ENCODE measurements around the gene ATP2B1. TPM values are rescaled to one million over a fixed set of nuclear protein-coding genes. Genes with fewer than 3 reads are reported as not detected.

Gene ATP2B1
- total and polyA plus RNA-seq, 2 donors: 16.2 to 35.8 TPM

GRCh38 chr12:89748791-89749190, 40.2 kb upstream of the ATP2B1 start:
- H3K4me3 ChIP-seq (ENCODE audit: low read length in 2 of 2): no peak overlapping the region
- H3K9me3 ChIP-seq (ENCODE audit: control insufficient read depth in 2 of 2, insufficient read depth in 1 of 2, low read length in 1 of 2): peaks cover 0 to 1% of the 10 kb centered on the region in 2 donors
- no peaks in the 10 kb centered on the region for H3K4me1 ChIP-seq (ENCODE audit: control insufficient read depth in 2 of 2, insufficient read depth in 2 of 2, low read length in 2 of 2)
- H3K27me3 ChIP-seq (ENCODE audit: control insufficient read depth in 2 of 2, insufficient read depth in 1 of 2, low read length in 1 of 2): no peaks in the 10 kb centered on the region
- no peak overlapping the region for H3K27ac ChIP-seq (ENCODE audit: low read depth in 1 of 2, low read length in 1 of 2)
- DNase-seq (ENCODE audit: low read depth in 6 of 9, low spot score in 9 of 9): no peak
- no peaks in the 10 kb centered on the region for H3K36me3 ChIP-seq (ENCODE audit: control insufficient read depth in 2 of 2, insufficient read depth in 2 of 2, low read length in 1 of 2)
- WGBS: 99% methylated on average over 1 of the region's 1 CpG

GRCh38 chr12:89745286-89745685, 36.6 kb upstream of the ATP2B1 start:
- no peak for DNase-seq (ENCODE audit: low read depth in 6 of 9, low spot score in 9 of 9)
- H3K9me3 ChIP-seq (ENCODE audit: control insufficient read depth in 2 of 2, insufficient read depth in 1 of 2, low read length in 1 of 2): no peaks in the 10 kb centered on the region
- H3K4me1 ChIP-seq (ENCODE audit: control insufficient read depth in 2 of 2, insufficient read depth in 2 of 2, low read length in 2 of 2): no peaks in the 10 kb centered on the region
- H3K27me3 ChIP-seq (ENCODE audit: control insufficient read depth in 2 of 2, insufficient read depth in 1 of 2, low read length in 1 of 2): no peaks in the 10 kb centered on the region
- no peak overlapping the region for H3K4me3 ChIP-seq (ENCODE audit: low read length in 2 of 2)
- no peaks in the 10 kb centered on the region for H3K36me3 ChIP-seq (ENCODE audit: control insufficient read depth in 2 of 2, insufficient read depth in 2 of 2, low read length in 1 of 2)
- 98% methylated on average over 2 of the region's 2 CpGs for WGBS
- no peak overlapping the region for H3K27ac ChIP-seq (ENCODE audit: low read depth in 1 of 2, low read length in 1 of 2)

GRCh38 chr12:89742337-89743022, 33.8 kb upstream of the ATP2B1 start:
- WGBS: 93% methylated on average over 2 of the region's 2 CpGs
- H3K4me1 ChIP-seq (ENCODE audit: control insufficient read depth in 2 of 2, insufficient read depth in 2 of 2, low read length in 2 of 2): no peaks in the 10 kb centered on the region
- H3K27me3 ChIP-seq (ENCODE audit: control insufficient read depth in 2 of 2, insufficient read depth in 1 of 2, low read length in 1 of 2): no peaks in the 10 kb centered on the region
- H3K4me3 ChIP-seq (ENCODE audit: low read length in 2 of 2): no peak overlapping the region
- H3K27ac ChIP-seq (ENCODE audit: low read depth in 1 of 2, low read length in 1 of 2): no peak overlapping the region
- H3K9me3 ChIP-seq (ENCODE audit: control insufficient read depth in 2 of 2, insufficient read depth in 1 of 2, low read length in 1 of 2): no peaks in the 10 kb centered on the region
- no peaks in the 10 kb centered on the region for H3K36me3 ChIP-seq (ENCODE audit: control insufficient read depth in 2 of 2, insufficient read depth in 2 of 2, low read length in 1 of 2)
- no peak for DNase-seq (ENCODE audit: low read depth in 6 of 9, low spot score in 9 of 9)

- no peak for DNase-seq (ENCODE audit: low read depth in 6 of 9, low spot score in 9 of 9)
- WGBS: 98% methylated on average over 2 of the region's 2 CpGs
These were observed 32.3 kb upstream of the ATP2B1 start for GRCh38 chr12:89740943-89741342.

GRCh38 chr12:89736995-89737394, 28.4 kb upstream of the ATP2B1 start:
- 72% methylated on average over 1 of the region's 1 CpG for WGBS
- Histone ChIP-seq H3K9me3 (ENCODE audit: control insufficient read depth in 2 of 2, insufficient read depth in 1 of 2, low read length in 1 of 2) (no peaks in the 10 kb centered on the region), H3K27ac (ENCODE audit: low read depth in 1 of 2, low read length in 1 of 2) (no peak overlapping the region), H3K27me3 (ENCODE audit: control insufficient read depth in 2 of 2, insufficient read depth in 1 of 2, low read length in 1 of 2) (no peaks in the 10 kb centered on the region), H3K4me1 (ENCODE audit: control insufficient read depth in 2 of 2, insufficient read depth in 2 of 2, low read length in 2 of 2) (peaks cover 0 to 3% of the 10 kb centered on the region in 2 donors), H3K36me3 (ENCODE audit: control insufficient read depth in 2 of 2, insufficient read depth in 2 of 2, low read length in 1 of 2) (no peaks in the 10 kb centered on the region), H3K4me3 (ENCODE audit: low read length in 2 of 2) (no peak overlapping the region)
- DNase-seq (ENCODE audit: low read depth in 6 of 9, low spot score in 9 of 9): no peak

More at GRCh38 chr12:89740943-89741342, 32.3 kb upstream of the ATP2B1 start:
- Histone ChIP-seq H3K9me3 (ENCODE audit: control insufficient read depth in 2 of 2, insufficient read depth in 1 of 2, low read length in 1 of 2) (no peaks in the 10 kb centered on the region), H3K4me1 (ENCODE audit: control insufficient read depth in 2 of 2, insufficient read depth in 2 of 2, low read length in 2 of 2) (no peaks in the 10 kb centered on the region), H3K4me3 (ENCODE audit: low read length in 2 of 2) (no peak overlapping the region), H3K27me3 (ENCODE audit: control insufficient read depth in 2 of 2, insufficient read depth in 1 of 2, low read length in 1 of 2) (no peaks in the 10 kb centered on the region), H3K27ac (ENCODE audit: low read depth in 1 of 2, low read length in 1 of 2) (no peak overlapping the region), H3K36me3 (ENCODE audit: control insufficient read depth in 2 of 2, insufficient read depth in 2 of 2, low read length in 1 of 2) (no peaks in the 10 kb centered on the region)

- H3K4me3 ChIP-seq (ENCODE audit: low read length in 2 of 2): no peak overlapping the region
- DNase-seq (ENCODE audit: low read depth in 6 of 9, low spot score in 9 of 9): peak in 3 of 9 donors; percentile 19 to 61 (median 30)
- no peaks in the 10 kb centered on the region for H3K36me3 ChIP-seq (ENCODE audit: control insufficient read depth in 2 of 2, insufficient read depth in 2 of 2, low read length in 1 of 2)
- H3K27me3 ChIP-seq (ENCODE audit: control insufficient read depth in 2 of 2, insufficient read depth in 1 of 2, low read length in 1 of 2): no peaks in the 10 kb centered on the region
- H3K4me1 ChIP-seq (ENCODE audit: control insufficient read depth in 2 of 2, insufficient read depth in 2 of 2, low read length in 2 of 2): peaks cover 0 to 3% of the 10 kb centered on the region in 2 donors
- no peaks in the 10 kb centered on the region for H3K9me3 ChIP-seq (ENCODE audit: control insufficient read depth in 2 of 2, insufficient read depth in 1 of 2, low read length in 1 of 2)
- no peak overlapping the region for H3K27ac ChIP-seq (ENCODE audit: low read depth in 1 of 2, low read length in 1 of 2)
- 13% methylated on average over 5 of the region's 5 CpGs for WGBS
These were observed 25.1 kb upstream of the ATP2B1 start for GRCh38 chr12:89733579-89734201.

- Histone ChIP-seq H3K4me3 (ENCODE audit: low read length in 2 of 2) (no peak overlapping the region), H3K9me3 (ENCODE audit: control insufficient read depth in 2 of 2, insufficient read depth in 1 of 2, low read length in 1 of 2) (no peaks in the 10 kb centered on the region), H3K27ac (ENCODE audit: low read depth in 1 of 2, low read length in 1 of 2) (no peak overlapping the region), H3K27me3 (ENCODE audit: control insufficient read depth in 2 of 2, insufficient read depth in 1 of 2, low read length in 1 of 2) (no peaks in the 10 kb centered on the region), H3K36me3 (ENCODE audit: control insufficient read depth in 2 of 2, insufficient read depth in 2 of 2, low read length in 1 of 2) (no peaks in the 10 kb centered on the region), H3K4me1 (ENCODE audit: control insufficient read depth in 2 of 2, insufficient read depth in 2 of 2, low read length in 2 of 2) (peaks cover 0 to 3% of the 10 kb centered on the region in 2 donors)
- DNase-seq (ENCODE audit: low read depth in 6 of 9, low spot score in 9 of 9): no peak
- WGBS: 95% methylated on average over 2 of the region's 2 CpGs
These were observed 23.9 kb upstream of the ATP2B1 start for GRCh38 chr12:89732522-89732921.

DNA sequence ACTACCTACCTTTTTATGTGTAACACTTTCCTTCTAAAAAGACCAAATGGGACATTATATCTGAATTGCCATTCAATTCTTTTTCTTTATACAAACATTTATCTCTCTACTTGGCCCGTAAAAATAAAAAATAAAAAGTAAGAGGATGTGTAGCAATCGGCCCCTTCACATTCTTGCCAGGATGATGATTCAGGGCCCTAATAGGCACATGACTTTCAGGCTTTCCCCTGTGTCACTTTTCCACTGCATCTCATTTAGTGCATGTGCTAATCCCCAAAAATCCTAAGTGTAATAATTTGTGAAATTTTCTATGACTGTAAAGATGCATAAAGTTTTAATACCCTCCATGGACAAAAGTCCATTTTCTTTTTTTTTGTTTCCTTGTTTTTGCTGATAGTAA, 23.0 kb upstream of the ATP2B1 start:
- H3K27ac ChIP-seq (ENCODE audit: low read depth in 1 of 2, low read length in 1 of 2): no peak overlapping the region
- no peak for DNase-seq (ENCODE audit: low read depth in 6 of 9, low spot score in 9 of 9)
- WGBS: 95% methylated on average over 2 of the region's 2 CpGs

GRCh38 chr12:89731089-89731488, 22.5 kb upstream of the ATP2B1 start:
- 93% methylated on average over 3 of the region's 3 CpGs for WGBS
- H3K4me1 ChIP-seq (ENCODE audit: control insufficient read depth in 2 of 2, insufficient read depth in 2 of 2, low read length in 2 of 2): peaks cover 0 to 3% of the 10 kb centered on the region in 2 donors
- H3K27ac ChIP-seq (ENCODE audit: low read depth in 1 of 2, low read length in 1 of 2): no peak overlapping the region
- no peaks in the 10 kb centered on the region for H3K36me3 ChIP-seq (ENCODE audit: control insufficient read depth in 2 of 2, insufficient read depth in 2 of 2, low read length in 1 of 2)
- H3K4me3 ChIP-seq (ENCODE audit: low read length in 2 of 2): no peak overlapping the region
- no peaks in the 10 kb centered on the region for H3K9me3 ChIP-seq (ENCODE audit: control insufficient read depth in 2 of 2, insufficient read depth in 1 of 2, low read length in 1 of 2)
- no peak for DNase-seq (ENCODE audit: low read depth in 6 of 9, low spot score in 9 of 9)
- no peaks in the 10 kb centered on the region for H3K27me3 ChIP-seq (ENCODE audit: control insufficient read depth in 2 of 2, insufficient read depth in 1 of 2, low read length in 1 of 2)

More for the DNA sequence above, 23.0 kb upstream of the ATP2B1 start:
- H3K4me3 ChIP-seq (ENCODE audit: low read length in 2 of 2): no peak overlapping the region
- H3K36me3 ChIP-seq (ENCODE audit: control insufficient read depth in 2 of 2, insufficient read depth in 2 of 2, low read length in 1 of 2): no peaks in the 10 kb centered on the region
- H3K27me3 ChIP-seq (ENCODE audit: control insufficient read depth in 2 of 2, insufficient read depth in 1 of 2, low read length in 1 of 2): no peaks in the 10 kb centered on the region
- H3K4me1 ChIP-seq (ENCODE audit: control insufficient read depth in 2 of 2, insufficient read depth in 2 of 2, low read length in 2 of 2): peaks cover 0 to 3% of the 10 kb centered on the region in 2 donors
- no peaks in the 10 kb centered on the region for H3K9me3 ChIP-seq (ENCODE audit: control insufficient read depth in 2 of 2, insufficient read depth in 1 of 2, low read length in 1 of 2)
